Glutamatergic neuron (in vitro differentiated cells): ENCODE measurements around the gene PRSS22. TPM values are rescaled to one million over a fixed set of nuclear protein-coding genes. Genes with fewer than 3 reads are reported as not detected.

Experiments used
- DNase-seq: peaks from one replicate; pipeline ENCODE4 v3.0.0; 2022
- H3K27ac Mint-ChIP-seq: one replicate; pipeline ENCODE4 v1.8.0; 2020; ENCODE audit warnings: mild to moderate bottlenecking, mixed read lengths, inconsistent platforms; ENCODE audit not compliant: unreplicated experiment
- H3K27me3 Mint-ChIP-seq: one replicate; pipeline ENCODE4 v1.8.0; 2020; ENCODE audit warnings: mild to moderate bottlenecking, moderate library complexity, mixed read lengths, inconsistent platforms; ENCODE audit not compliant: unreplicated experiment
- H3K36me3 Mint-ChIP-seq: one replicate; pipeline ENCODE4 v1.8.0; 2020; ENCODE audit warnings: mild to moderate bottlenecking, mixed read lengths, inconsistent platforms; ENCODE audit not compliant: unreplicated experiment
- H3K4me1 Mint-ChIP-seq: one replicate; pipeline ENCODE4 v1.8.0; 2020; ENCODE audit warnings: mild to moderate bottlenecking, low read depth, mixed read lengths, inconsistent platforms; ENCODE audit not compliant: unreplicated experiment
- H3K4me3 Mint-ChIP-seq: one replicate; pipeline ENCODE4 v1.8.0; 2020; ENCODE audit warnings: mild to moderate bottlenecking, mixed read lengths, inconsistent platforms; ENCODE audit not compliant: unreplicated experiment
- H3K9me3 Mint-ChIP-seq: one replicate; pipeline ENCODE4 v1.8.0; 2020; ENCODE audit warnings: mild to moderate bottlenecking, moderate library complexity, mixed read lengths, inconsistent platforms; ENCODE audit not compliant: unreplicated experiment
- CTCF ChIP-seq: fragments of 200-600 bp; sonication (generic); IDR thresholded peaks from one replicate; pipeline ENCODE4 v1.5.0; 2021; ENCODE audit not compliant: partially characterized antibody, unreplicated experiment
- total RNA-seq: library from RNA; stranded (reverse); fragmentation: NEBNext Ultra II Directional; extraction: Animal tissue kit (Norgen Biotek cat#: 25700); gene quantifications from one replicate; pipeline ENCODE4 v1.2.1, GENCODE V29; 2021; ENCODE audit not compliant: unreplicated experiment

The PRSS22 gene
- total RNA-seq, 1 donor from 2014 or later: not detected

GRCh38 chr16:2818272-2818876 lies 39.6 kb downstream of the PRSS22 start:
- peaks cover 5% of the 10 kb centered on the region for H3K27me3 Mint-ChIP-seq
- no peak overlapping the region for H3K4me3 Mint-ChIP-seq
- no peaks in the 10 kb centered on the region for H3K36me3 Mint-ChIP-seq
- H3K27ac Mint-ChIP-seq: no peak overlapping the region
- peaks cover 6% of the 10 kb centered on the region for H3K9me3 Mint-ChIP-seq
- DNase-seq: no peak
- peaks cover 7% of the 10 kb centered on the region for H3K4me1 Mint-ChIP-seq
- no peak for TF ChIP-seq CTCF

GRCh38 chr16:2817340-2818271 lies 40.4 kb downstream of the PRSS22 start:
- no peak overlapping the region for H3K4me3 Mint-ChIP-seq
- H3K9me3 Mint-ChIP-seq: peaks cover 4% of the 10 kb centered on the region
- no peak overlapping the region for H3K27ac Mint-ChIP-seq
- DNase-seq: no peak
- no peak for TF ChIP-seq CTCF
- H3K36me3 Mint-ChIP-seq: no peaks in the 10 kb centered on the region
- peaks cover 5% of the 10 kb centered on the region for H3K27me3 Mint-ChIP-seq
- H3K4me1 Mint-ChIP-seq: peaks cover 7% of the 10 kb centered on the region

- Mint-ChIP-seq H3K9me3 (peaks cover 4% of the 10 kb centered on the region), H3K4me3 (no peak within 1 kb of the TSS), H3K4me1 (peaks cover 6% of the 10 kb centered on the region), H3K36me3 (no peaks in the 10 kb centered on the region), H3K27me3 (peaks cover 7% of the 10 kb centered on the region), H3K27ac (no peak within 1 kb of the TSS)
- TF ChIP-seq CTCF: no peak
- DNase-seq: no peak
Observed at GRCh38 chr16:2816751-2817339, 41.1 kb downstream of the PRSS22 start, which contains the start of gene PRSS21. TSS of gene PRSS21 (plus strand) at chr16:2817237. CDS start at chr16:2817269, 32 bp downstream.

GRCh38 chr16:2815299-2815771 lies 42.6 kb downstream of the PRSS22 start:
- Mint-ChIP-seq H3K27ac (no peak overlapping the region), H3K4me1 (peaks cover 3% of the 10 kb centered on the region), H3K9me3 (peaks cover 4% of the 10 kb centered on the region), H3K27me3 (peaks cover 5% of the 10 kb centered on the region), H3K4me3 (no peak overlapping the region), H3K36me3 (no peaks in the 10 kb centered on the region)
- no peak for DNase-seq
- no peak for TF ChIP-seq CTCF
